Common myeloid progenitor, CD34-positive (primary cell): ENCODE results near the gene SLC7A8.

ENCODE experiments used
- CTCF ChIA-PET: fragments of 350-600 bp; sonication (Branson Sonifier 250); formaldehyde crosslinking; loops from one replicate; lab custom pipeline; 2021; ENCODE audit warnings: antibody characterized with exemption; lab: Charles Lee
- POLR2A ChIA-PET: fragments of 350-600 bp; sonication (Branson Sonifier 250); formaldehyde crosslinking; loops from one replicate; lab custom pipeline; 2021; ENCODE audit warnings: antibody characterized with exemption; lab: Charles Lee
- DNase-seq, 3 donors: peaks; one replicate each; pipeline versions ENCODE4 v3.0.0 to v3.0.0-alpha.2; 2013
- H3K27ac ChIP-seq, 2 experiments: 1 replicate in 1 of 2; 2 replicates in 1 of 2; pipeline ENCODE4 v1.7.0; 2013; ENCODE audit warnings: inconsistent platforms in 2 of 2, low read length in 2 of 2, mild to moderate bottlenecking in 2 of 2, low read depth in 1 of 2, moderate library complexity in 1 of 2; ENCODE audit not compliant: severe bottlenecking in 2 of 2, insufficient read depth in 1 of 2, poor library complexity in 1 of 2
- H3K27me3 ChIP-seq, 5 experiments: replicated peaks in 2 of 5; 1 replicate in 3 of 5; 2 replicates in 2 of 5; pipeline versions ENCODE4 v1.6.1 to v1.7.0; 2013; ENCODE audit warnings: low read length in 4 of 5, mild to moderate bottlenecking in 2 of 5, moderate library complexity in 2 of 5, inconsistent platforms in 1 of 5; ENCODE audit not compliant: insufficient read depth in 5 of 5, control insufficient read depth in 4 of 5
- H3K36me3 ChIP-seq, 4 experiments: 1 replicate in 2 of 4; 2 replicates in 2 of 4; pipeline versions ENCODE4 v1.6.1 to v1.7.0; 2013; ENCODE audit warnings: low read length in 3 of 4, control low read depth in 1 of 4, mild to moderate bottlenecking in 1 of 4; ENCODE audit not compliant: control insufficient read depth in 4 of 4, insufficient read depth in 4 of 4
- H3K4me1 ChIP-seq, 4 experiments: 1 replicate in 3 of 4; 2 replicates in 1 of 4; pipeline versions ENCODE4 v1.6.1 to v1.7.1; 2013; ENCODE audit warnings: low read length in 3 of 4, mild to moderate bottlenecking in 3 of 4, control low read depth in 1 of 4, inconsistent platforms in 1 of 4, moderate library complexity in 1 of 4; ENCODE audit not compliant: control insufficient read depth in 4 of 4, insufficient read depth in 4 of 4; ENCODE audit errors: control extremely low read depth in 1 of 4
- H3K4me3 ChIP-seq, 7 experiments: 1 replicate in 4 of 7; 2 replicates in 3 of 7; pipeline versions ENCODE4 v1.5.1 to v1.7.0; 2013; ENCODE audit warnings: mild to moderate bottlenecking in 7 of 7, low read length in 6 of 7, moderate library complexity in 6 of 7, inconsistent platforms in 2 of 7, low read depth in 2 of 7, control low read depth in 1 of 7; ENCODE audit not compliant: insufficient read depth in 4 of 7, control insufficient read depth in 1 of 7; ENCODE audit errors: extremely low read depth in 1 of 7
- H3K9me3 ChIP-seq, 5 experiments: 1 replicate in 4 of 5; 2 replicates in 1 of 5; pipeline versions ENCODE4 v1.6.1 to v1.7.1; 2013; ENCODE audit warnings: low read length in 4 of 5, mild to moderate bottlenecking in 2 of 5, inconsistent platforms in 1 of 5, low read depth in 1 of 5, moderate library complexity in 1 of 5; ENCODE audit not compliant: control insufficient read depth in 4 of 5, insufficient read depth in 2 of 5; ENCODE audit errors: control extremely low read depth in 1 of 5
- WGBS: methylation state at CpG from one replicate; pipeline ENCODE4 v1.1.5; 2013; ENCODE audit not compliant: insufficient coverage; 5-methylcytosine and 5-hydroxymethylcytosine counted together

The SLC7A8 gene

DNA sequence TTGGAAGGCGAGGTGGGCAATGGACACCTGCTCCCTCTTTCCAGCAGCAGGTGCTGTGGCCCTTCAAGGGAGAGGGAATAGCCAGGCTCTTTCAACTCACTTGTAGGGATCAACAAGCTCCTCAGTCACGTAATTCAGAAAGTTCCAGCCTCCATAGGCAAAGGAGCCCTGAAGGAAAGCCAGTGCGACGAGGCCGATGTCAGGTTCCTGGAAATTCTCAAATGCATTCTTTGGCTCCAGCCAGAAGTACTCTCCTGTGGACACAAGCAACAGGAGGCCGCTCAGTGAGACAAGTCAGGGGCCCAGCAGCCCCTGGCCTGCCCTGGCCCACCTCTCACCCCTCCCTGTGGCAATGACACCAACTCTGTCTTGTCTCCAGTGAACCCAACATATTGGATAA is 43.1 kb downstream of the SLC7A8 start:
- 97% methylated on average over 6 of the region's 6 CpGs for WGBS

DNA sequence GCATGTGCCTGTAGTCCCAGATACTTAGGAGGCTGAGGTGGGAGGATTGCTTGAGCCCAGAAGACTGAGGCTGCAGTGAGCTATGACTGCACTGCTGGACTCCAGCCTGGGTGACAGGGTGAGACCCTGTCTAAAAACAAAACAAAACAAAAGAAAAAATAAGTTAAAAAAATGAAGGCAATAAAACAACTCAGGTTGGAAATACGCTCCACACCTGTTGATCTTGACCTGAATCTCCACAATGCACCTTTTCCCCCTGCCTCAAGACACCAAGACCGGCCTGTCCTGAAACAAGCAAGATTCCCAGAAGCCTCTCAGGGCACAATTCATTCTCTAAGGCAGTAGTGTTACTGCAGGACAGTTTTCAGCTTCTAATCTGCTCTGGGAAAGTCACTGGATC is 43.6 kb downstream of the SLC7A8 start:
- no peak overlapping the region for H3K4me3 ChIP-seq
- ChIA-PET POLR2A (no interaction called here), CTCF (no interaction called here)
- no peaks in the 10 kb centered on the region for H3K9me3 ChIP-seq
- 93% methylated on average over 2 of the region's 2 CpGs for WGBS
- H3K4me1 ChIP-seq = no peaks in the 10 kb centered on the region
- no peak overlapping the region for H3K27ac ChIP-seq
- DNase-seq = no peak
- H3K36me3 ChIP-seq = peaks cover 0 to 2% (median 0%) of the 10 kb centered on the region in 4 experiments
- no peaks in the 10 kb centered on the region for H3K27me3 ChIP-seq

More for the DNA sequence above, 43.1 kb downstream of the SLC7A8 start:
- H3K36me3 ChIP-seq = peaks cover 0 to 2% (median 0%) of the 10 kb centered on the region in 4 experiments
- no peaks in the 10 kb centered on the region for H3K9me3 ChIP-seq
- H3K4me3 ChIP-seq = no peak overlapping the region
- ChIA-PET POLR2A (no interaction called here), CTCF (no interaction called here)
- DNase-seq = no peak
- no peaks in the 10 kb centered on the region for H3K4me1 ChIP-seq
- H3K27ac ChIP-seq = no peak overlapping the region
- H3K27me3 ChIP-seq = no peaks in the 10 kb centered on the region

GRCh38 chr14:23137813-23138535 is 45.5 kb downstream of the SLC7A8 start:
- no peak for DNase-seq
- POLR2A ChIA-PET = interaction anchor here (1.3 kb wide), 1 partner anchor 24 kb away, joined by 3 read pairs; no protein-coding TSS in a partner anchor
- Histone ChIP-seq H3K4me1 (no peaks in the 10 kb centered on the region), H3K27me3 (no peaks in the 10 kb centered on the region), H3K36me3 (peaks cover 0 to 2% (median 0%) of the 10 kb centered on the region in 4 experiments), H3K4me3 (no peak overlapping the region), H3K27ac (no peak overlapping the region), H3K9me3 (no peaks in the 10 kb centered on the region)
- WGBS = 100% methylated on average over 2 of the region's 6 CpGs
- CTCF ChIA-PET = interaction anchor here (1.5 kb wide), 1 partner anchor 51 kb away, joined by 3 read pairs; no protein-coding TSS in a partner anchor

DNA sequence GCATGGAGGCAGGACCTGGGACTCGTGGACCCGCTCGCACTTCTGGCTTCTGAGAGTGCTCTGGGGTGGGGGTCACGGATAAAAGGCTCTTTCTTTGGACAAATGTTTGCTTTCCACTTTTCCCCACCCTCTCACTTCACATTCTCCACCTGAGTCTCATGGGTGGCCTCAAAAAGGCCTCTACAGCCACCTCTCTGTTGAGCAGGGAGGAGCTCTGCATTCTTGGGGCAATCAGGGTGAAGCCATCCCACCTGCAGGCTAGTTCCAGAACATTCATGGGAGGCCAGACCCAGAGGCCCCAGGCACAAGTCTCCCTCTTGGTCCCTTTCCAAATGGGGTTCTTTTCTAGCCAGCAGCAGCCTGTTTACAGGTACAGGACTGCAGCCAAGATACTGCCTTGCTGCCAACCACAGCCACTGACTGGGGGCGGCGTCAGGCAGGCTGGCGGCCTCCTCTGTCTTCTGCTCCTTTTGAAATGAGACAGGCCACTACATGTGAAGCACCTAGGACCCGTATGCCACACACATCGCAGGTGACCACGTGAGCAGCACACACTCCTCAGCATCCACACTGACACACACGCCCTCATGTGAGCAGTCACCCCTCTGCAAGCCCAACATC is 46.2 kb downstream of the SLC7A8 start:
- Histone ChIP-seq H3K27ac (no peak overlapping the region), H3K4me1 (no peaks in the 10 kb centered on the region), H3K9me3 (no peaks in the 10 kb centered on the region), H3K4me3 (no peak overlapping the region), H3K27me3 (no peaks in the 10 kb centered on the region), H3K36me3 (peaks cover 0 to 2% (median 0%) of the 10 kb centered on the region in 4 experiments)
- ChIA-PET POLR2A (interaction anchor here (1.3 kb wide), 1 partner anchor 25 kb away, joined by 3 read pairs; no protein-coding TSS in a partner anchor), CTCF (interaction anchor here (1.5 to 1.9 kb wide), 2 partner anchors 50 to 52 kb away, joined by 3 to 5 read pairs; no protein-coding TSS in a partner anchor)
- WGBS = 98% methylated on average over 4 of the region's 11 CpGs
- no peak for DNase-seq

DNA sequence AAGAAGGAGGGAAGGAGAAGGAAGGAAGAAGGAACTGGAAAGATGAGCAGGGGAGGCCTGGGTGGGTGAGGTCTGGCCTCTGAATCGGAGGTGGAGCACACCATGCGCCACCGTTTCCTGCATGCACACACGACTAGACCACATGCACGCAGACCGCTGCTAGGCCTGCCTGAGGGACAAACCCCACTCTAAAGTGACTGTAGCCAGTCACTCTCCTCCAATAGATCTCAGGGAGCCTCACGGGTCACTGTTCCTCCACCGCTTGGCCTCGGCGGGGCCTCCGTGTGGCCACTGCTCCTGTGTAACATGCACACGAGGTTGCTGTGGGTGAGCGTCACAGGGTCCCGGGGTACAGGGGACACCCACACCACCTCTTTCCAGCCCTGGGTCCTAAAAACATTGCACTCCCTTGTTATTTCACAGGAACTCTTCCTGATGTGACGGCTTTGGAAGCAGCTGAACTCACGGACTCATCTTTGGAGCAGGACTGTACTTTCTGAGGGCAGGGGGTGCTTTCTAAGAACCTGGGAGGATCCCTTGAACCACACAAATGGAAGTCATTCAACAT is 46.8 kb downstream of the SLC7A8 start:
- Histone ChIP-seq H3K4me3 (no peak overlapping the region), H3K36me3 (peaks cover 0 to 2% (median 0%) of the 10 kb centered on the region in 4 experiments), H3K4me1 (no peaks in the 10 kb centered on the region), H3K9me3 (no peaks in the 10 kb centered on the region), H3K27me3 (no peaks in the 10 kb centered on the region), H3K27ac (no peak overlapping the region)
- ChIA-PET POLR2A (interaction anchor here (1.3 kb wide), 1 partner anchor 25 kb away, joined by 3 read pairs; no protein-coding TSS in a partner anchor), CTCF (interaction anchor here (1.5 to 1.9 kb wide), 2 partner anchors 15 to 51 kb away, joined by 3 to 5 read pairs; no protein-coding TSS in a partner anchor)
- DNase-seq = no peak
- WGBS = 90% methylated on average over 16 of the region's 16 CpGs

DNA sequence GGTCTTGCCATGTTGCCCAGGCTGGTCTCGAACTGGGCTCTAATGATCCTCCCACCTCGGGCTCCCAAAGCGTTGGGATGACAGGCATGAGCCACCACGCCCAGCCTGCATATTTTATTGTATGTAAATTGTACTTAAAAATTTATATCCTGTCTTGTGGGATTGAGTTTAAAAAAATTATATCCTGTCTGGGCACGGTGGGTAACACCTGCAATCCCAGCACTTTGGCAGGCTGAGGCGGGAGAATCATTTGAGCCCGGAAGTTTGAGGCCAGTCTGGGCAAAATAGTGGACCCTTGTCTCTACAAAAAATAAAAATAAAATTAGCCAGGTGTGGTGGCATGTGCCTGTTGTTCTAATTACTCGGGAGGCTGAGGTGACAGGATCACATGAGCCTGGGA is 50.5 kb downstream of the SLC7A8 start:
- H3K9me3 ChIP-seq = no peaks in the 10 kb centered on the region
- ChIA-PET CTCF (interaction anchor here (0.6 to 5.8 kb wide), 2 partner anchors 12 to 50 kb away, joined by 4 to 31 read pairs; no protein-coding TSS in a partner anchor), POLR2A (no interaction called here)
- no peaks in the 10 kb centered on the region for H3K36me3 ChIP-seq
- WGBS = 0% methylated on average over 1 of the region's 8 CpGs
- H3K4me1 ChIP-seq = peaks cover 0 to 5% (median 2%) of the 10 kb centered on the region in 4 experiments
- H3K4me3 ChIP-seq = no peak overlapping the region
- no peaks in the 10 kb centered on the region for H3K27me3 ChIP-seq
- DNase-seq = no peak
- no peak overlapping the region for H3K27ac ChIP-seq
